RKO (cell line): ENCODE measurements around the gene SIGLEC14.
"Not testable (repeated sequence)": the region's sequence is repeated elsewhere in the genome, so short reads cannot be mapped to it uniquely, and the experiment has no call there.

Source experiments
- DNase-seq: peaks from one replicate; pipeline ENCODE4 v3.0.0-alpha.2; 2016; ENCODE audit warnings: low spot score

Gene SIGLEC14

DNA sequence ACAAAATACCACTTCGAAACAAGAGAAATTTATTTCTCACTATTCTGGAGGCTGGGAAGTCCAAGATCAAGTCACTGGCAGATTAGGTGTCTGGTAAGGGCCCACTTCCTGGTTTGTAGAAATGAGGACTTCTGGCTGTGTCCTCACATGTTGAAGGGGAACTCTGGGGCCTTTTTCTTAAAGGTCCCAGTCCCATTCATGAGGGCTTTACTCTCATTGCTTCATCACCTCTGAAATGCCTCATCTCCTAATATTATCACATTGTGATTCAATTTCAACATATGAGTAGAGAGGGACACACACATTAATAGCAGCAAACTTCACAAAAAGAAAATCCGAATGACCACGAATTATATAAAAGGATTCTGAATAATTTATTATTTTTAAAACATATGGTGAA lies 21.6 kb upstream of the SIGLEC14 start:
- no peak for DNase-seq

DNA sequence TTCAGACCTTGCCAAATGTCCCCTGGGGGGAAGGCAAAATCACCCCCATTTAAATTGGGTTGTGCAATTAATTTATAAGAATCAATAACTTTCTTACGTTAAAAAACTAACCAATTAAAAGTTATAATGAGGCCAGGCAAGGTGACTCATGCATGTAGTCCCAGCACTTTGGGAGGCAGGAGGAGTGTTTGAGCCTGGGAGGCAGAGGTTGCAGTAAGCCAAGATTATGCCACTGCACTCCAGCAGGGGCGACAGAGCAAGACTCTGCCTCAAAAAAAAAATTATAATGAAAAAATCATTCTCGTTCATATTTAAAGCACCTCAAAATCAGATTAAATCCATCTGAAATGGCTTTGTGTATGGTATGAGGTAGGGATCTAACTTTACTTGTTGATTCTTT lies 18.4 kb upstream of the SIGLEC14 start:
- DNase-seq = peak; percentile 46

DNA sequence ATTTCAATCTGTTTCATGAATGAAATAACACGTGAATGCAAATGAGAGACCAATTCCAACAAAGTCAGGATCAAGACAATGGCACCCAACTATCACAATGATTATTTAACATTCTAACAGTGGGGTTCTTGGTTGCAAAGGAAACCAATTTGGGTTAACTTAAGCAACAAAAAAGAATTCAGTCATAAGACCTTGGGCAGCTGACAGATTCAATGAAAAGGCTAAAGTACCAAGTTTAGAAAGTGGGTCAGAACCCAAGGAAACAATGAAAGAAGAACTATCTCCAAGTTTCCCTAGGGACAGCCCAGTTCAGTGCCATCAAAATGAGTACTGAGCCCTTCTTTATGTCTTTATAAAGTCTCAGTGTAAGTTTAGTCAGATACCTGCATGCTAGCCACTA lies 17.5 kb upstream of the SIGLEC14 start:
- DNase-seq = no peak

DNA sequence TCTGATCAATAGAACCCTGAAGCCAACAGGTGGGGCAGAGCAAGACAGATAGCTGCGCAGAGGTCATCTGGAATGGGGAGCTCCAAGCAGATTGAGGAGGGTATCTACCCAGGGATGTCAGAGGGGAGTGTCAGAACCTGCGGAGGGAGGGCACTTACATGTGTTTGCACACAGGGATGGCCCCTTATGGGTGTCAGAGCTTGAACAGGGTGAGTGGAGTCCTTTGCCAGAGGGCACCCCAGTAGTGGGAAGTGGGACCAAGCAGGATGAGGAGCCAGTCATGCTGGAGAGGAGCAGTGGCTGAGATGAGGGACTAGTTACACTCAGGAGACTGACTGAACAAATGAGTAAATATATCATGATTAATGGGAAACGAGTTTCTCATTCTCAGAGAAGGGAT lies 17.0 kb upstream of the SIGLEC14 start:
- DNase-seq = no peak

DNA sequence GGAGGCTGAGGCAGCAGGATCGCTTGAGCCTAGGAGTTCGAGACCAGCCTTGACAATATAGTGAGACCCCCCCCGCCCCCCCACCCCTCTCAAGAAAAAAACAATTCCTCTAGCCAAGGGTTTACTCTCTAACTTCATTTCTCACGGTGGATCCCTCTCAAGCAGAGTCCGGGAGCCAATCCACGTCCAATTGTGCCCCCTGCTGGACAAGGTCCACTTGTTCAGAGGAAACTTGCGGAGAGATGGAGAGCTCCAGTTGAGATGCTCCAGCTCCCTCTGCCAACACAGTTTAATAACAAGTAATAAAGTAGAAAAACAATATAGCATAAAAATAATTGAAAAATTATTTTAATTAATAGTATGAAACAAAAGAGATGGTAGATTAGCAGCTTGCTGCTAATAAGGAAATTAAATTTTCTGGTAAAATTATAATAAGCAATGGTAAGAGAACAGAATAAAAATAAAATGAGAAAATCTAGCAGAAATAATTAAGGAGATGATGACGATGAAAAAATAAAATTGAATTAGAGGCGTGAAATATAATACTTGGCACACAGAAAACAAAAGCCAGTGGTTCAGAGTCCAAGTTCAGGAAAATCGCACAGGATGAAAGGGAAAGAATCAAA lies 14.5 kb upstream of the SIGLEC14 start:
- peak; percentile 67 for DNase-seq

DNA sequence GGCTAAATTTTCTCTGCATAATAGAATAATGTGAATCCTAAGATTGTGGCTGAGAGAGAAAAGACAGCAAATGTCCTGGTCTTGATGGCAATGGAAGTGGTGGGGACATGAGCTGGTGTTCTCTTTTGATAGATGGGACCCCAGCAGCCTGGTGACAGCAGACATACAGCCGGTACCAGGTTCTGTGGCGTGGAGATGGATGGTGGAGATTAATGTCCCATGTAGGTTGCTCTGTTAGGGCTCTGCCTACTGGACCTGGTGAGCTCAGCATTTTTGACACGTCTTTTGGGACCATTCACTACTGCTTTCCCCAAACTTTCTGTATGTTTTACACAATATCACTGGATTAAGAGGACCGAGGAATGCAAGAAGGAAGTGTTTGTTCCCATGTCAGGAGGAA lies 8.2 kb upstream of the SIGLEC14 start:
- no peak for DNase-seq

DNA sequence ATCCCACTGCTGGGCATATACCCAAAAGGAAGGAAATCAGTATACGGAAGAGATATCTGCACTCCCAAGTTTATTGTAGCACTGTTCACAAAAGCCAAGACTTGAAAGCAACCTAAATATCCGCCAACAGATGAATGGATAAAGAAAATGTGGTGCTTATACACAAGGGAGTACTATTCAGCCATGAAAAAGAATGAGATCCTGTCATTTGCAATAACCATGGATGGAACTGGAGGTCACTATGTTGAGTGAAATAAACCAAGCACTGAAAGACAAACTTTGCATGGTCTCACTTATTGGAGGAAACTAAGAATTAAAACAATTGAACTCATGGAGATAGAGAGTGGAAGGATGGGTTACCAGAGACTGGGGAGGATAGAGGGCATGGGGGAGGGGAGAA lies 6.5 kb upstream of the SIGLEC14 start:
- no peak for DNase-seq

DNA sequence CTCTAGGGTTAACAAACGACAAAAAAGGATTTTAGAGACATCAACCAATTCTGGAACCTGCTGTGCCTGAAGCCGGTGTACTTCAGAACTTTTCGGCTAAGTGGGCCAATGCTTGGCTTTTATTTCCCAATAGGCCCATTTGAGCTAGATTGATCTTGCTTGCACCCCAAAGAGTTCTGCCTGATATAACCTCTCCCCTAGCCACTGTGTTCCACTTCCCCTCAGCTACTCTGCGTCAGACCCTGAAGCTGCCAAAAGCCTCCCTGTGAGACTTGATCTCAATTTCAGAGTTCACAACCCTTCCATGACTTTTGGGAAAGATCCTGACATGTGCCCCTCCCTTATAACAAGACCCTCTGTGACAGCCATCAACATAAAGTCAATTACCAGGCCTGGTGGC lies 5.6 kb upstream of the SIGLEC14 start:
- no peak for DNase-seq

DNA sequence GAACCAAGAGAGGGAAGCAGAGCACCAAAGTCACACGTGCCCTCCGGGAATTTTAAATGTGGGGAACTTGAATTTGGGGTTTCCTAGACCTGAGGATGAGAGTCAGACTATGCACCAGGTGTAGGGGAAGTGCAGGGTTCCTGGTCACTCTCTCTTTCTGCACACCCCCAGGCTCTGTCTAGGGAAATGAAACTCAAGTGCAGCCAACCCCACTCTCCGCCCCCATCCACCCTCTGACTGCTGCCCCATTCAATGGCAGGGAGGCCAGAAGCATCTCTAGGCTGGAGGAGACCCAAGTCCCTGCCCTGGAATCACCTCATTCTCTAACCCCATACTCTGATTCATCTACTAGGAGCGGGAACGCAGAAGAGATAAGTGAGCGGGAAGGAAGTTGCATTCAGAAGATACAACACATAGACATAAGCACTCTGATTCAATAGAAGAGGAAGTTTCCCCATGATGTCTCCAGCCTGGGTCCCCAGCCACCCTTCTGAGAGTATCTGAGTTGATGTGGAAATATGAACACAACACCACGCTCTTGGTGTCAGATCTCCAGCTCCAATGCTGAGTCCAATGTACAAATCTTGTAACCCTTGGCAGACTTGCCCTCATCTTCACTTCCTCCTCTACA lies 4.7 kb upstream of the SIGLEC14 start:
- no peak for DNase-seq

DNA sequence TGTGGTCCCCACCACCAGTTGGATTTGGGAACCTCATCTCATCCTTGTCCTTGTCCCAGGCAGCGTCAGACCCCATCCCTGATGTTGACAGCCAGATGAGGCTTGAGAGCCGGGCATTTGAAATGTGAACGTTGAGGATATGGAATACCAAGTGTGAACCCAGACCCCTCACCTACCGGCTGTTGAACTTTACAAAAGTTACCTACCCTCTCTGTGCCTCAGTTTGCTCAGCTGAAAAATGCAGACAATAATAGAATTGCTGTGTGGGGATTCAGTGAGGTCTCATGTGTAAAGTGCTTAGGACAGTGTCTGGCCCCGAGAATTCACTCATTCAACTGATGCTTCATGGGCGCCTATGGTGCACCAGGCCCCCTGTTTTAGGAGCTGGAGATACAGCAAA lies 693 bp upstream of the SIGLEC14 start:
- DNase-seq = no peak

DNA sequence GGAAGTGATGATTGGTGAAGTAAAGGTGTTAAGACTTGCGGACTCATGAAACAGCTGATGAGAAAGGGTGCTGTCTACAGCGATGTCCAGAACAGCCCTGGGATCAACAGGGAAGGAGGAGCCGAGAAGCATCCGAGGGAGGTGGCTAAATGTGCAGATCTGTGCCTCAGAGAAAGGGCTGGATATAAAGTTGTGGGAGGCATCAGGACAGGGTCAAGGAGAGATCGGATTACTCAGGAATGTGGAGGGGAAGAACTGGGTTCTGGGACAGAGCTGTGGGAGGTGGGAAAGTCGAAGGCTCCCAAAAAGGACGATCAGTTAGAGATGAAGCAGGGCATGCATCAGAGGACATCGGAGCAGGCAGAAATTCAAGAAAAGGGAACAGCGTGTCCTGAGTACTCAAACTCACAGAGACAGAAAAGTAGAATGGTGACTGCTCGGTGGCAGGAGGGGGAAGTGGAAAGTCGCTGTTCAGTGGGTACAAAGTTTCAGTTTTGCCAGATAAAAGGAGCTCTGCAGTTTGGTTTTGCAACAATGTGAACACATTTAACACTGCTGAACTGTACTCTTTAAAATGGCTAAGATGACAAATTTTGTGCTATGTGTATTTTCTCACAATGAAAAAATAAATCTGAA lies 1.9 kb downstream of the SIGLEC14 start:
- no peak for DNase-seq

DNA sequence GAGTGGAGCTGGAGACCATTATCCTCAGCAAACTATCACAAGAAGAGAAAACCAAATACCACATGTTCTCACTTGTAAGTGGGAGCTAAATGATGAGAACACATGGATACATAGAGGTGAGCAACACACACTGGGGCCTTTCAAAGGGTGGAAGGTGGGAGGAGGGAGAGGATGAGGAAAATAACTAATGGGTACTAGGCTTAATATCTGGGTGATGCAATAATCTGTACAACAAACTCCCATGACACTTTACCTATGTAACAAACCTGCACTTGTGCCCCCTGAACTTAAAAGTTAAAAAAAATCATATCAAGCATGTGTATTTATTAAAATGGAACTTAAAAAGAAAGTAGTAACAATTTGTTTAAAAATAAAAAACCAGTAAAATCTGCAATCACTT lies 5.0 kb downstream of the SIGLEC14 start:
- DNase-seq = no peak

DNA sequence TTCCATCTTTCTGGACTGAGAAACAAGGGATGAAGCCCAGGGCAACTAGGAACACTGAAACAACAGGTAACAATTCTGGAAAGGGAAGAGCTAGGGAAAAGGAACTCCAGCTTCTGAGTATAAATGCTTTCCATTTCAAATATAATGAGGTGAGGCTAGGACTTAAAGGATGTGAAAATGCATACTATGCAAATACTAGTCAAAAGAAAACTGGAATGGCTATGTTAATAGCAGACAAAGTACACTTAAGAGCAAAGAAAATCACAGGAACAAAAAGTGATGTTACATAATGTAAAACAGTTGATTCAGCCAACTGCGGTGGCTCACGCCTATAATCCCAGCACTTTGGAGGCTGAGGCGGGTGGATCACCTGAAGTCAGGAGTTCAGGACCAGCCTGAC lies 6.2 kb downstream of the SIGLEC14 start:
- DNase-seq = no peak

DNA sequence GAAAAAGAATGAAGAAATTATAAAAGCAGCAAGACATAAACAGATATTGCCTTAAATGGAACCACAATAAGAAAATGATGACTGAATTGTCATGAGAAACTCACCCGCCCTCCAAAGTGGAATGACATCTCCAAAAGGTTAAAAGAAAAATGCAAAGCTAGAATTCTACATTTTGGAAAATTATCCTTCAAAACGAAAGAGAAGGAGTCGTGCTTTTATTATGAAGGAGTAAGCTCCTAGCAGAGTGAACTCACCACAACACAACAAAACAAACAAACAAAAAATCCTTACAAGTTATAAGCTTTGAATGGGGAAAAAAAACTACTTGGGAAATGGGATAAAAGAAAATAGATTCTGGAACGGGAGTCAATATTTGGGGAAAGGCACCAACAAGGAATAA lies 6.7 kb downstream of the SIGLEC14 start:
- no peak for DNase-seq

DNA sequence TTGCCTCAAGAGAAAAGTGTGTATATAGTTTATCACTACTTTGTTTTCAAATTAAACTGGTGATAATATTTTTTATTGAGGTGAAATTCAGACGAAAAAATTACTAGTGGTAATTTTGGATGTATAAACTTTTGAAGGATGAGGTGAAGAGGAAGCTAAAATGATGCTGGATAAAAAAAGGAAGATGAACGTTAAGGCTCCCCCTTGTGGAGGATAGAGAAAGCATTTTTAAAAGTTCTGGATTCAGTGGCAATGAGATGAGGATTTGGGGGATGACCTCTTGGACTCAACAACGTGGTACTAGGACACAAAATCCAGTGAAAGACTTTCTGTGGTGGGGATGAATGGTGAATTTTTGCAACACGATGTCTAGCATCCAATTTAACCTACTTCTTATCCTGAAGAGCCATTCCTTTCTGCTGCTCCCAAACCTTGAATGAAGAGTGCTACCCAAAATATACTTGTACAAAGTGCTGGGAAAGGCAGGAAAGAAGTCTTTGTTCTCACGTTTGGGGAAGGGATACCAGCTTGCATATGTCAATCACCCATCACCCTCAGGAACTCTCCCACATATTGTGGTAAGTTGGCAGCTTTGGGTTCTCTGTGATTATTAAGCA lies 9.2 kb downstream of the SIGLEC14 start:
- DNase-seq = peak; percentile 41

DNA sequence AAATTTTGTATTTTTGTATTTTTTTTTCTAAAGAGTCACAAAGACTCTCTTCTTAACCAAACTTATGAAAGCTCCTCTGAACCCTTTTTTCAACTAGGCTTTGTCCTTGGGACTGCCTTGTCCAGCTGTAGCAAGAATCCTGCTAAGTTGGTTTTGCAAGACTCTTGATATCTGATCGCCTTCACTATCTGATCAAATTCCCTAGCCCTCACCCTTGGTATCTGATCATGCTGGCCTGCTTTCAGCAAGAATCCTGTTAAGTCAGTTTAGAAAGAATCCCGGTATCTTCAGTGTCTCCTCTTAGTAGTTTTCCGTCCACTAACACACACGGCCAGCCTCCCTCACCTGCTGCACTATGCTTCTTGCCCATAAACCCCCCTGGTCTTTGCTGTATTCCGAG lies 14.5 kb downstream of the SIGLEC14 start:
- no peak for DNase-seq

DNA sequence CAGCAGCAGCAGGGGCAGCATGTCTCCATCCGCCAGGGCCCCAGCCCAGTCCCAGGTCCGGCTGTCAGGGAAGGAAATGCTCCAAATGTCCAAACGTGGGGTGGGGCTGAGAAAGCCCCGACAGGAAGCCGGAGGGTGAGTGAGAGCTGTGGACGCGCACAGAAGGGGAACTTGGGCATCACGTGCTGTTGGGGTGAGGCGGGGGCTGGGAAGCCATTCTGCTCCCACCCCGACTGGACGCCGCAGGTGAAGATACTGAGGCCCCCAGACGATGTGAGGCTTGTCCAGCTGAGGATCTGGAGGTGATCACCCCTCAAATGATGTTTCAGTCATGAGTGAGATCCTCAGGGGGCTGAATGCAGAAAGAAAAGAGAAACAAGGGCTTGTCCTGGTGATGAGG lies 16.3 kb downstream of the SIGLEC14 start, which contains the start of gene SIGLEC5:
TSS of gene SIGLEC5 (minus strand) at position 87 of the 400 bp plus-strand sequence. CDS start at position 21, 66 bp downstream.
- DNase-seq = not testable (repeated sequence)

DNA sequence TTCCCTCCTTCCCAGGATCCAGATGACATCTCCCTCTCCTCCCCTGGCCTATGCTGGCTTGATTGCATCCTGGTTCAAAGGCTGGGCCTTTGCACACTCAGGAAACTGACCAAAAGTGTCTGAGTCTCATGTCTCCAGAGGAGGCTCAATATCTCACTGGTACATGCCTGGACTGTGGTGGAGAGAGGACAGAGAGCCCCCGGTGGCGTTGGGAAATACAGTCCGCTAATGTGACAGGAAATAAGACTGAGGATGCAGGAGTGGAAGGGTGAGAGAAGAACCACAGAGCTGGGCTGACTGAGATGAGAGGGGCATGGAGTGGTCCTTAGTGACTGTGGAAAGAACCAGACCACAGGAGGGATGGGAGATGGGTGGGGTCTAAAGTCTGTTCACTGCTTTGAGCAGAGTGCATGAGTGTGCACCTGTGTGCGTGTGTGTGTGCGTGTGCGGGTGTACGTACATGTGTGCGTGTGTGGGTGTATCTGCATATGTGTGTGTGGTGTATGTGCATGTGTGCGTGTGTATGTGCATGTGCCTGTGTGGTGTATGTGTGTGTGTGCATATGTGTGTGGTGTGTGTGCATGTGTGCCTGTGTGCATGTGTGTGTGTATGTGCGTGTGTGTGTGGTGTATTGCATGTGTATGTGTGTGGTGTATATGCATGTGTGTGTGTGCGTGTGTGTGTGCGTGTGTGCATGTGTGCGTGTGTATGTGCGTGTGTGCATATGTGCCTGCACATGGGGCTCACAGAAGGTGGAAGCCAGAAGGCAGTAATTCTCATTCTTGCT lies 18.3 kb downstream of the SIGLEC14 start:
- no peak for DNase-seq

DNA sequence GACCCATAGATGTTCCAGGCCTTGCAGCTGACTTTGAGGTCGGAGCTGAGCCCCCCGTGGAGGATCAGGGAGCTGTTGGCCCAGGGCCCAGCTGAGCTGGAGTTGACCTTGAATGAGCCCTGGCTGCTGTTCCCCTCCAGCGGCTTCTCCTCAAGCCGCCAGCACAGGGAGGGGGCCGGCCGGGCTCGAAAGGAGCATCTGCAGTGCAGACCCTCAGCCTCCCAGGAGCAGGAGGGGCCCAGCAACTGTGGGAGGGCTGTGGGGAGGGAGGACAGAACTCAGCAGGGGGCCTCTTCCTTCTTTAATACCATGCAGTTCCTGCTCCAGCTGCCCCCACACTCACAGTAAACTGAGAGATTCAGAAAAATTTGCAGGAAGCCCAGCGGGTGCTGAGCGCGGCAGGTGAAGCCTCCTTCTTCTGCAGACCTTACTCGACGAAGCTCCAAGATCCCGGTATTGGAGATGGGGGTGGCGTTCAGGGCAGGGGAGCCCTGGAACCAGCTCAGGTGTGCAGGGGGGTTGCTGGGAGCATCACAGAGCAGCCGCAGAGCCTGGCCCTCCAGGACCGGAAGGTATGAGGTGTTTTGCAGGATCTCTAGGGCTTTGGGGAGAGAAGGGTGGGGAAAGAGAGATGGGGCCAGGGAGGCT lies 19.0 kb downstream of the SIGLEC14 start:
- no peak for DNase-seq

DNA sequence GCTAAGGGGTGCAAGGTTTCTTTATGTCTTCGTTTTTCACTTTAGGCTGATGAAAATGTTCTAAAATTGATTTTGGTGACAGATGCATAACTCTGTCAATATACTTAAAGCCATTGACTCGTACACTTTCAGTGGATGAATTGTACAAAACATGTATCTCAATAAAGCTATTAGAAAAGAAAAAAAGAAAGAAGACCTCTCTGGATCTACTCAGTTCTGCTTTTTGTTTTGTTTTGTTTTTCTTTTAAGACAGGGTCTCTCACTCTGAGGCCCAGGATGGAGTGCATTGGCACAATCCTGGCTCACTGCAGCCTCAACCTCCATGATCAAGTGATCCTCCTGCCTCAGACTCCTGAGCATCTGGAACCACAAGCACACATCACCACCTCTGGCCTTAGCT lies 19.9 kb downstream of the SIGLEC14 start:
- no peak for DNase-seq

DNA sequence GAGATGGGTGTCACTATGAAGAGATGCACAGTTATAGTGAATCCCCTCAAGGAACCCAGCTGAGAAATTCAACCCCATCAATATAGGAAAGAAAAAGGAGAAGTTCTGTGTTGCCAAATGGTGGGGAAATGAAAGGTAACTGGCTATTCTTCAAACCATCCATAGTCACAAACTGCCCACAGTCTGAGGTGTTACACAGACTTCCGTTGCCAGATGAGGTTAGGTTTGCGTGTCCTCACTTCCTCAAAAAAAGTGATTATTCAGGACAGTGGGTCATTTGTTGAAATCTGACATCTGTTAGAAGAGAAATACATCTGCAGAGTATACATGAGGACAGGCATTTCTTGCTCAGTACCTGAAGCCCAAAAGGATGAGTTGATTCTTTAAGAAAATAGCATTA lies 25.4 kb downstream of the SIGLEC14 start:
- DNase-seq = no peak

DNA sequence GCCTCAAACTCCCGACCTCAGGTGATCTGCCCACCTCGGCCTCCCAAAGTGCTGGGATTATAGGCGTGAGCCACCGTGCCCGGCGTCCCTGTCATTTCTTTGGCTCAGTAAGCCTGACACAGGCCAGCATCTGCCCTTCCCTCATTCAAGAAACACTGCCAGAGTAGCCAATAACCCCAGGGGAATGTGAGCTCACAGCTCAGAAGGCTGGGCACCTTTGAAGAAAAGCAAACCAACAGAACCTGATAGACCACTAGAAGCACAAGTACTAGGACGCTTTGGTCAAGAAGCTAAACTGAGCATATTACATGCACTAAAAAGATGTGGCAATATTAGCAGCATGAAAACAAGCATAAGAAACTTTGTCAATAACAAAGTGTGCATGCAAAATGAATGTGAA lies 30.6 kb downstream of the SIGLEC14 start:
- DNase-seq = no peak
